Spleen (tissue), 13 donors: ENCODE measurements around the gene SERF1A. TPM values are rescaled to one million over a fixed set of nuclear protein-coding genes. Genes with fewer than 3 reads are reported as not detected.
"Not testable (repeated sequence)": the region's sequence is repeated elsewhere in the genome, so short reads cannot be mapped to it uniquely, and the experiment has no call there.

Experiments used
- DNase-seq: peaks from one replicate; pipeline ENCODE4 v3.0.0-alpha.2; 2020
- H3K27ac ChIP-seq, 8 donors: fragments of 200-600 bp; sonication (generic) in 7 of 8; 1 replicate in 4 of 8; 2 replicates in 4 of 8; pipeline versions ENCODE4 v1.5.0 to v1.8.0; 2016 to 2021; ENCODE audit warnings: inconsistent platforms in 4 of 8, mild to moderate bottlenecking in 4 of 8, moderate library complexity in 1 of 8
- H3K27me3 ChIP-seq, 7 donors: fragments of 200-600 bp; sonication (generic) in 6 of 7; replicated peaks in 1 of 7; 1 replicate in 4 of 7; 2 replicates in 3 of 7; pipeline versions ENCODE4 v1.5.0 to v1.8.0; 2016 to 2021; ENCODE audit warnings: inconsistent platforms in 3 of 7, mild to moderate bottlenecking in 1 of 7
- H3K36me3 ChIP-seq, 6 donors: fragments of 200-600 bp; sonication (generic) in 5 of 6; 1 replicate in 4 of 6; 2 replicates in 2 of 6; pipeline versions ENCODE4 v1.5.0 to v1.8.0; 2016 to 2021; ENCODE audit warnings: inconsistent platforms in 2 of 6
- H3K4me1 ChIP-seq, 6 donors: fragments of 200-600 bp; sonication (generic) in 5 of 6; 1 replicate in 3 of 6; 2 replicates in 3 of 6; pipeline versions ENCODE4 v1.5.0 to v1.8.0; 2016 to 2021; ENCODE audit warnings: inconsistent platforms in 3 of 6
- H3K4me3 ChIP-seq, 8 donors: fragments of 200-600 bp; sonication (generic) in 7 of 8; 1 replicate in 4 of 8; 2 replicates in 4 of 8; pipeline versions ENCODE4 v1.5.0 to v1.8.0; 2016 to 2021; ENCODE audit warnings: inconsistent platforms in 4 of 8, mild to moderate bottlenecking in 4 of 8, moderate library complexity in 2 of 8
- H3K9me3 ChIP-seq, 8 donors: fragments of 200-600 bp; sonication (generic) in 7 of 8; 1 replicate in 4 of 8; 2 replicates in 4 of 8; pipeline versions ENCODE4 v1.5.0 to v1.8.0; 2016 to 2021; ENCODE audit warnings: inconsistent platforms in 4 of 8
- WGBS, 5 donors: extraction: QIAGEN DNeasy Blood & Tissue Kit in 3 of 5; methylation state at CpG; one replicate each; pipeline versions ENCODE4 v1.1.5 to v1.1.7; 2013 to 2018; 5-methylcytosine and 5-hydroxymethylcytosine counted together
- intact Hi-C: fragments of 100-400 bp; cut with DNase I; formaldehyde crosslinking; loops from one replicate; pipeline ENCODE4 v1.15.0; 2023; ENCODE audit warnings: low total_unique reads
- long read RNA-seq, 2 donors: transcript quantifications; one replicate each; lab custom pipeline, GENCODE V29; 2026
- polyA plus RNA-seq, 3 donors: library from polyadenylated mRNA; stranded (reverse); fragments of 200-250 nt; gene quantifications; one replicate each; pipeline ENCODE4 v1.2.1, GENCODE V29; 2013
- total RNA-seq, 7 donors: library from RNA; depleted of rRNA in 3 of 7; stranded (reverse); fragments of >200 nt in 3 of 7; fragmentation: NEBNext Ultra II Directional in 4 of 7; extraction: Animal tissue kit (Norgen Biotek cat#: 25700) in 4 of 7; gene quantifications; one replicate each; pipeline versions ENCODE4 v1.1.0 to v1.2.1, GENCODE V29; 2016 to 2021
- donor health status: healthy with polysubstance abuse.
- donor health status: DM: no; HTN: no; CAD: no; lungs with moderate emphysema.
- donor health status: DM: no; HTN: no; CAD: no.
- donor health status: Bipolar disorder and iron deficiency.
- donor health status: healthy.
- donor health status: DM: no; HTN: no; CAD: no.
- donor health status: DM: yes; HTN: yes; CAD: no.

SERF1A gene
- total RNA-seq = 10 to 100 TPM in 5 of 7 donors, 1 to 10 TPM in 2; 9.2 to 13.6 (median 10.5) TPM
- 1 to 10 TPM; 3.2 to 5.0 (median 3.5) TPM for polyA plus RNA-seq
- long read RNA-seq, donor 1, transcript SERF1A-201 (3 exons, 963 nt) = major isoform, 14 of 18 reads
- long read RNA-seq, donor 1, partial matches to known transcripts = 0 of 18 reads
- long read RNA-seq, donor 1, other reads (novel, unspliced or antisense) = 0 of 18 reads
- long read RNA-seq, donor 2, transcript SERF1A-201 (3 exons, 963 nt) = major isoform, 9 of 11 reads
- long read RNA-seq, donor 2, partial matches to known transcripts = 0 of 11 reads
- long read RNA-seq, donor 2, other reads (novel, unspliced or antisense) = 0 of 11 reads

GRCh38 chr5:70900533-70901271 lies at the start of gene SERF1A:
Gene SERF1A, plus strand, starts transcription at chr5:70900669. Its CDS starts 201 bp downstream, at chr5:70900870.
- WGBS, 5 donors = no CpG with 5 or more reads among the region's 66 CpGs
- H3K27me3 ChIP-seq, H3K27ac ChIP-seq, intact Hi-C loops, H3K4me1 ChIP-seq, H3K4me3 ChIP-seq, DNase-seq, H3K36me3 ChIP-seq, H3K9me3 ChIP-seq: not testable (repeated sequence)

GRCh38 chr5:70866778-70867177 lies 33.7 kb upstream of the SERF1A start:
- no CpG with 5 or more reads among the region's 2 CpGs for WGBS, 5 donors

GRCh38 chr5:70870626-70871025 lies 29.8 kb upstream of the SERF1A start:
- H3K27ac ChIP-seq, H3K4me3 ChIP-seq, H3K27me3 ChIP-seq, H3K36me3 ChIP-seq, intact Hi-C loops, H3K9me3 ChIP-seq, DNase-seq, H3K4me1 ChIP-seq: not testable (repeated sequence)
- no CpG with 5 or more reads among the region's 1 CpG for WGBS, 5 donors

More at GRCh38 chr5:70866778-70867177, 33.7 kb upstream of the SERF1A start:
- H3K36me3 ChIP-seq, H3K4me3 ChIP-seq, H3K27ac ChIP-seq, H3K4me1 ChIP-seq, H3K27me3 ChIP-seq, H3K9me3 ChIP-seq, DNase-seq, intact Hi-C loops: not testable (repeated sequence)

- H3K9me3 ChIP-seq, H3K27ac ChIP-seq, DNase-seq, H3K4me1 ChIP-seq, H3K36me3 ChIP-seq, intact Hi-C loops, H3K27me3 ChIP-seq, H3K4me3 ChIP-seq: not testable (repeated sequence)
- WGBS, 5 donors = no CpG with 5 or more reads among the region's 2 CpGs
Measured at GRCh38 chr5:70896076-70896475, 4.4 kb upstream of the SERF1A start.

GRCh38 chr5:70901272-70901571 lies 753 bp downstream of the SERF1A start:
- H3K36me3 ChIP-seq, H3K9me3 ChIP-seq, DNase-seq, H3K4me1 ChIP-seq, H3K27ac ChIP-seq, H3K4me3 ChIP-seq, H3K27me3 ChIP-seq, intact Hi-C loops: not testable (repeated sequence)
- no CpG with 5 or more reads among the region's 5 CpGs for WGBS, 5 donors

GRCh38 chr5:70906624-70907023 lies 6.2 kb downstream of the SERF1A start:
- H3K27me3 ChIP-seq, intact Hi-C loops, H3K27ac ChIP-seq, H3K4me3 ChIP-seq, H3K9me3 ChIP-seq, H3K4me1 ChIP-seq, H3K36me3 ChIP-seq, DNase-seq: not testable (repeated sequence)
- WGBS, 5 donors = no CpG with 5 or more reads among the region's 5 CpGs

DNA sequence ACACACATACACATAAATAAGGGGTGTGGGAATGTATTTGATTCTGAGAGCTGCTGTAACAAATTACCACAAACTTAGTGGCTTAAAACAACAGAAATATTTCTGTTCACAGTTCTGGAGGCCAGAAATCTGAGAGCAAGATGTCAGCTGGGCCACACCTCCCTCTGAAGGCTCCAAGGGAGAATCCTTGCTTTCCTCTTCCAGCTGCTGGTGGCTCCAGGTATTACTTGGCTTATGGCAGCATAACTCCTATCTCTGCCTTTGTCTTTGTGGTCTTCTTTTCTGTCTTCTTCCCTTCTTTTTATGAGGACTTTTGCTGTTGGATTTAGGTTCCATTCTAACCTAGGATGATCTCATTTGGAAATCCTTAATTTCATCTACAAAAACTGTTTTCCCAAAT lies 16.4 kb downstream of the SERF1A start:
- H3K4me1 ChIP-seq, H3K27ac ChIP-seq, DNase-seq, H3K9me3 ChIP-seq, H3K4me3 ChIP-seq, H3K36me3 ChIP-seq, intact Hi-C loops, H3K27me3 ChIP-seq: not testable (repeated sequence)

- H3K27me3 ChIP-seq, intact Hi-C loops, H3K4me1 ChIP-seq, DNase-seq, H3K4me3 ChIP-seq, H3K27ac ChIP-seq, H3K9me3 ChIP-seq, H3K36me3 ChIP-seq: not testable (repeated sequence)
- WGBS, 5 donors = no CpG with 5 or more reads among the region's 16 CpGs
Measured at GRCh38 chr5:70925211-70925562, 24.7 kb downstream of the SERF1A start.

GRCh38 chr5:70931709-70932368 lies 31.4 kb downstream of the SERF1A start:
- H3K27ac ChIP-seq = not testable (repeated sequence)

GRCh38 chr5:70932560-70932959 lies 32.1 kb downstream of the SERF1A start:
- H3K9me3 ChIP-seq, H3K27me3 ChIP-seq, H3K27ac ChIP-seq, H3K36me3 ChIP-seq, DNase-seq, intact Hi-C loops, H3K4me1 ChIP-seq, H3K4me3 ChIP-seq: not testable (repeated sequence)
- no CpG with 5 or more reads among the region's 1 CpG for whole genome bisulfite sequencing, 5 donors

More at GRCh38 chr5:70931709-70932368, 31.4 kb downstream of the SERF1A start:
- H3K27me3 ChIP-seq, H3K4me3 ChIP-seq, H3K4me1 ChIP-seq, H3K36me3 ChIP-seq, H3K9me3 ChIP-seq, intact Hi-C loops, DNase-seq: not testable (repeated sequence)
- no CpG with 5 or more reads among the region's 6 CpGs for whole genome bisulfite sequencing, 5 donors

DNA sequence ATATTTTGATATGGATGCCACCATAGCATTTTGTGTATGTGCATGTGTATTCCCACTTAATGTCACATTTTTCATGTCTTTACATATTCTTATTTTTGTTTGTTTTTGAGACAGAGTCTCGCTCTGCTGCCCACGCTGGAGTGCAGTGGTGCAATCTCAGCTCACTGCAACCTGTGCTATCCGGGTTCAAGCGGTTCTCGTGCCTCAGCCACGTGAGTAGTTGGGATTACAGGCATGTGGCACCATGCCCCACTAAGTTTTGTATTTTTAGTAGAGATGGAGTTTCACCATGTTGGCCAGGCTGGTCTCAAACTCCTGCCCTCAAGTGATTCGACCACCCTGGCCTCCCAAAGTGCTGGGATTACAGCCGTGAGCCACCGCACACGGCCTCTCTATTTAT lies 52.6 kb downstream of the SERF1A start:
- H3K4me1 ChIP-seq, H3K27me3 ChIP-seq, H3K27ac ChIP-seq, intact Hi-C loops, H3K4me3 ChIP-seq, H3K9me3 ChIP-seq: not testable (repeated sequence)
- 96% methylated on average over 4 of the region's 10 CpGs; no CpG with 5 or more reads in 4 of the 5 donors for WGBS, 5 donors
- peaks cover 0 to 19% (median 0%) of the 10 kb centered on the region in 6 donors for H3K36me3 ChIP-seq
- DNase-seq = peak; percentile 9
